Stimulated activated CD4-positive, alpha-beta T cell treated with anti-CD3 and anti-CD28 coated beads, TNF-alpha, amount 100 ng/mL, for 4 hours (primary cell): Measurements from ENCODE around the gene USP6NL.

Source experiments
- DNase-seq, 3 experiments: peaks; one replicate each; pipeline ENCODE4 v3.0.0-alpha.2; 2020; ENCODE audit warnings: low read depth in 3 of 3

USP6NL gene

GRCh38 chr10:11479300-11479699, 132.2 kb downstream of the USP6NL start:
- DNase-seq: no peak

GRCh38 chr10:11478807-11479206, 132.6 kb downstream of the USP6NL start:
- DNase-seq: no peak

GRCh38 chr10:11475831-11476434, 135.5 kb downstream of the USP6NL start:
- DNase-seq: no peak

GRCh38 chr10:11473128-11473760, 138.2 kb downstream of the USP6NL start:
- DNase-seq: no peak

- peak; percentile 45 to 51 (median 45) for DNase-seq
These were observed 139.2 kb downstream of the USP6NL start for GRCh38 chr10:11472158-11472753.

GRCh38 chr10:11469575-11470391, 141.7 kb downstream of the USP6NL start:
- no peak for DNase-seq

- DNase-seq: no peak
These were observed 143.2 kb downstream of the USP6NL start for GRCh38 chr10:11468126-11468742.

- no peak for DNase-seq
These were observed 146.0 kb downstream of the USP6NL start for GRCh38 chr10:11465406-11465805.

GRCh38 chr10:11463111-11463510, 148.3 kb downstream of the USP6NL start:
- no peak for DNase-seq

GRCh38 chr10:11462071-11462470, 149.4 kb downstream of the USP6NL start:
- DNase-seq: no peak

GRCh38 chr10:11457336-11457735, 154.1 kb downstream of the USP6NL start:
- DNase-seq: no peak

GRCh38 chr10:11454958-11455566, 156.4 kb downstream of the USP6NL start:
- DNase-seq: no peak

GRCh38 chr10:11454160-11454559, 157.3 kb downstream of the USP6NL start:
- DNase-seq: no peak

- no peak for DNase-seq
These were observed 159.7 kb downstream of the USP6NL start for GRCh38 chr10:11451640-11452260.

GRCh38 chr10:11450427-11450826, 161.0 kb downstream of the USP6NL start:
- no peak for DNase-seq

GRCh38 chr10:11449761-11450160, 161.7 kb downstream of the USP6NL start:
- DNase-seq: no peak

- no peak for DNase-seq
These were observed 162.8 kb downstream of the USP6NL start for GRCh38 chr10:11448545-11449244.

- no peak for DNase-seq
These were observed 163.3 kb downstream of the USP6NL start for GRCh38 chr10:11448190-11448544.

- DNase-seq: no peak
These were observed 163.9 kb downstream of the USP6NL start for GRCh38 chr10:11447586-11447985.

GRCh38 chr10:11446864-11447263, 164.6 kb downstream of the USP6NL start:
- no peak for DNase-seq

- no peak for DNase-seq
These were observed 165.3 kb downstream of the USP6NL start for GRCh38 chr10:11446133-11446532.
